Spleen (tissue), 11 donors: ENCODE results near the gene LTC4S. TPM values are rescaled to one million over a fixed set of nuclear protein-coding genes. Genes with fewer than 3 reads are reported as not detected.

Experiments
- DNase-seq: peaks from one replicate; pipeline ENCODE4 v3.0.0-alpha.2; 2020
- H3K27ac ChIP-seq, 8 donors: fragments of 200-600 bp; sonication (generic) in 7 of 8; 1 replicate in 4 of 8; 2 replicates in 4 of 8; pipeline versions ENCODE4 v1.5.0 to v1.8.0; 2016 to 2021; ENCODE audit warnings: inconsistent platforms in 4 of 8, mild to moderate bottlenecking in 4 of 8, moderate library complexity in 1 of 8
- H3K27me3 ChIP-seq, 7 donors: fragments of 200-600 bp; sonication (generic) in 6 of 7; replicated peaks in 1 of 7; 1 replicate in 4 of 7; 2 replicates in 3 of 7; pipeline versions ENCODE4 v1.5.0 to v1.8.0; 2016 to 2021; ENCODE audit warnings: inconsistent platforms in 3 of 7, mild to moderate bottlenecking in 1 of 7
- H3K36me3 ChIP-seq, 6 donors: fragments of 200-600 bp; sonication (generic) in 5 of 6; 1 replicate in 4 of 6; 2 replicates in 2 of 6; pipeline versions ENCODE4 v1.5.0 to v1.8.0; 2016 to 2021; ENCODE audit warnings: inconsistent platforms in 2 of 6
- H3K4me1 ChIP-seq, 6 donors: fragments of 200-600 bp; sonication (generic) in 5 of 6; 1 replicate in 3 of 6; 2 replicates in 3 of 6; pipeline versions ENCODE4 v1.5.0 to v1.8.0; 2016 to 2021; ENCODE audit warnings: inconsistent platforms in 3 of 6
- H3K4me3 ChIP-seq, 8 donors: fragments of 200-600 bp; sonication (generic) in 7 of 8; 1 replicate in 4 of 8; 2 replicates in 4 of 8; pipeline versions ENCODE4 v1.5.0 to v1.8.0; 2016 to 2021; ENCODE audit warnings: inconsistent platforms in 4 of 8, mild to moderate bottlenecking in 4 of 8, moderate library complexity in 2 of 8
- H3K9me3 ChIP-seq, 8 donors: fragments of 200-600 bp; sonication (generic) in 7 of 8; 1 replicate in 4 of 8; 2 replicates in 4 of 8; pipeline versions ENCODE4 v1.5.0 to v1.8.0; 2016 to 2021; ENCODE audit warnings: inconsistent platforms in 4 of 8
- POLR2A ChIP-seq, 3 donors: fragments of 450-650 bp; IDR thresholded peaks; one replicate each; pipeline ENCODE4 v1.5.1; 2017; ENCODE audit warnings: antibody characterized with exemption in 3 of 3, mild to moderate bottlenecking in 1 of 3
- POLR2AphosphoS5 ChIP-seq, 3 donors: sonication (generic); formaldehyde crosslinking; IDR thresholded peaks; one replicate each; pipeline ENCODE4 v1.5.1; 2017; ENCODE audit warnings: antibody characterized with exemption in 3 of 3
- WGBS, 5 donors: extraction: QIAGEN DNeasy Blood & Tissue Kit in 3 of 5; methylation state at CpG; one replicate each; pipeline versions ENCODE4 v1.1.5 to v1.1.7; 2013 to 2018; 5-methylcytosine and 5-hydroxymethylcytosine counted together
- intact Hi-C: fragments of 100-400 bp; cut with DNase I; formaldehyde crosslinking; loops from one replicate; pipeline ENCODE4 v1.15.0; 2023; ENCODE audit warnings: low total_unique reads
- polyA plus RNA-seq, 3 donors: library from polyadenylated mRNA; stranded (reverse); fragments of 200-250 nt; gene quantifications; one replicate each; pipeline ENCODE4 v1.2.1, GENCODE V29; 2013
- total RNA-seq, 7 donors: library from RNA; depleted of rRNA in 3 of 7; stranded (reverse); fragments of >200 nt in 3 of 7; fragmentation: NEBNext Ultra II Directional in 4 of 7; extraction: Animal tissue kit (Norgen Biotek cat#: 25700) in 4 of 7; gene quantifications; one replicate each; pipeline versions ENCODE4 v1.1.0 to v1.2.1, GENCODE V29; 2016 to 2021
- TF ChIP-seq, protein P1 (sequence below), 11 experiments: fragments of 200-600 bp in 7 of 11; fragments of 450-650 bp in 4 of 11; sonication (generic) in 4 of 11; IDR thresholded peaks in 8 of 11; conservative IDR thresholded peaks in 3 of 11; 1 replicate in 7 of 11; 2 replicates in 4 of 11; pipeline versions ENCODE4 v1.4.0 to v1.8.0; 2016 to 2021; ENCODE audit warnings: antibody characterized with exemption in 11 of 11, inconsistent platforms in 4 of 11, mild to moderate bottlenecking in 1 of 11
- donor health status: healthy with polysubstance abuse.
- donor health status: DM: no; HTN: no; CAD: no; lungs with moderate emphysema.
- donor health status: DM: no; HTN: no; CAD: no.
- donor health status: Bipolar disorder and iron deficiency.
- donor health status: healthy.
- donor health status: DM: no; HTN: no; CAD: no.
- donor health status: DM: yes; HTN: yes; CAD: no.

The LTC4S gene
- total and polyA plus RNA-seq, 10 donors = 3.1 to 24.2 (median 9.0) TPM

DNA sequence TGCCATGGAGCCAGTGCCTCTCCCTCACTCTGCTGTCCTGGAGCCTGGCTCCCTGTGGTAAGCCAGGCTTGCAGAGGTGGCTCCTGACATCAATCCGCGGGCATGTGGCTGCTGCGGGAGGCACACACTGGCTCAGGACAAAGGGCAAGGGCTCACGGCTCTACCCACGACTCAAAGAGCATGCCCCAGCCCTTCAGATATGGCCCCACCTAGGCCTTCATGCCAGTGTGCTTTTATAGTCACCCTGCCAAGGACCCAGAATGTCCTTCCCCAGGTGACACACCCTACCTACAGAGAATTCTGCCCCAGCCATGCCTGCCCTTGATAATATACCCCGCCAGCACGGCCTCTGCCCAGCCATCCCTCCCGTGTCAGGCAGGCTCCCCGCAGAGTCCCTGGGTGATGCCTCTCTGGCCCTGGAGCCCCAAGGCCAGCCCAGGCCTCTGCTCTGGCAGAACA lies 11.3 kb downstream of the LTC4S start:
- 43 to 73% (median 59%) methylated on average over 4 to 9 of the region's 9 CpGs for WGBS, 5 donors
- Histone ChIP-seq H3K27me3 (no peaks in the 10 kb centered on the region), H3K4me3 (peak overlapping the region; percentile 49 to 93 (median 72)), H3K36me3 (peaks cover 0 to 15% (median 13%) of the 10 kb centered on the region in 6 donors), H3K9me3 (no peaks in the 10 kb centered on the region), H3K27ac (peak overlapping the region; percentile 72 to 96 (median 94)), H3K4me1 (peaks cover 28 to 68% (median 56%) of the 10 kb centered on the region in 6 donors)
- TF ChIP-seq POLR2AphosphoS5 (IDR thresholded peaks at IDR 0.05) (peak in 2 of 3 donors; percentile 0 to 6), POLR2A (IDR thresholded peaks at IDR 0.05) (no peak)
- TF ChIP-seq, protein P1, sequence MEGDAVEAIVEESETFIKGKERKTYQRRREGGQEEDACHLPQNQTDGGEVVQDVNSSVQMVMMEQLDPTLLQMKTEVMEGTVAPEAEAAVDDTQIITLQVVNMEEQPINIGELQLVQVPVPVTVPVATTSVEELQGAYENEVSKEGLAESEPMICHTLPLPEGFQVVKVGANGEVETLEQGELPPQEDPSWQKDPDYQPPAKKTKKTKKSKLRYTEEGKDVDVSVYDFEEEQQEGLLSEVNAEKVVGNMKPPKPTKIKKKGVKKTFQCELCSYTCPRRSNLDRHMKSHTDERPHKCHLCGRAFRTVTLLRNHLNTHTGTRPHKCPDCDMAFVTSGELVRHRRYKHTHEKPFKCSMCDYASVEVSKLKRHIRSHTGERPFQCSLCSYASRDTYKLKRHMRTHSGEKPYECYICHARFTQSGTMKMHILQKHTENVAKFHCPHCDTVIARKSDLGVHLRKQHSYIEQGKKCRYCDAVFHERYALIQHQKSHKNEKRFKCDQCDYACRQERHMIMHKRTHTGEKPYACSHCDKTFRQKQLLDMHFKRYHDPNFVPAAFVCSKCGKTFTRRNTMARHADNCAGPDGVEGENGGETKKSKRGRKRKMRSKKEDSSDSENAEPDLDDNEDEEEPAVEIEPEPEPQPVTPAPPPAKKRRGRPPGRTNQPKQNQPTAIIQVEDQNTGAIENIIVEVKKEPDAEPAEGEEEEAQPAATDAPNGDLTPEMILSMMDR (IDR thresholded peaks at IDR 0.05 in 8 of 11, conservative IDR thresholded peaks at IDR 0.05 in 3 of 11) = no peak
- intact Hi-C loops = loop anchor here (5.0 to 10.0 kb wide), 2 partner anchors 50 to 102 kb away; partner anchors contain the start of genes MRNIP and TBC1D9B
- DNase-seq = peak; percentile 77

DNA sequence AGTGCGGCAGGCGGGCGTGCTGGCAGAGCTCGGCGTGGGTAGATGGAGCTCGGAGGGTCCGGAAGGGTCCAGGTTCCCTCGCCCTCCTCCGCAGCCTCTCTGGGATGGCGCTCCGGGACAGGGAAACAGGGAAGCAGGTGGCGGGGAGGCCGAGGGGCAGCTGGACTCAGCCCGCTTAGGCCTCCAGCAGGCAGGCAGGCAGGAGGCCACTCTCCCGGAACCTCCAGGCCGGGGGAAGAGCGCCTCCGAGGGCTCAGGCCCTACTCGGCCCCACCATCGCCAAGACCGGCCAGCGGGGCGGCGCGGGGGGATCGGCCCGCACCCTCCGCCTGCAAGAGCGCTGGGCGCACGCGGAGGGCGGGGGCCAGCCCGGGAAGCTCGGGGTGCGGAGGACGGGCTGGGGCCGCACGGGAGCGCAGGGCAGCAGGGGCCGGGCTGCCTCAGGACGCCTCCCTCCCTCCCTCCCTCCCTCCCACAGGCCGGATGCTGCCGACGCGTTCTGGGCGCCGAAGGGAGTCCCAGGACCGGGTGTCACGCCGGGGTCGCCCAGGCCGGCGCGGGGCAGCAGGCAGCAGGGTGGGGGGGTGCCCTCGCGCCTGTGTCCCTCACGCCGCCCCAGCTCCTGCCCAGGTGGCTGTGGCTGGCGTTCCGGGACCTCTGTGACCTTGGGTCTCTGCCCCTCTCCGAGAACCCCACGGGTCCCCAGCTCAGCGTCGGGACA lies 11.9 kb downstream of the LTC4S start:
- Histone ChIP-seq H3K36me3 (peaks cover 0 to 11% (median 8%) of the 10 kb centered on the region in 6 donors), H3K27ac (peak overlapping the region; percentile 72 to 96 (median 94)), H3K9me3 (no peaks in the 10 kb centered on the region), H3K27me3 (no peaks in the 10 kb centered on the region), H3K4me3 (peak overlapping the region; percentile 49 to 93 (median 72)), H3K4me1 (peaks cover 28 to 68% (median 56%) of the 10 kb centered on the region in 6 donors)
- DNase-seq = peak; percentile 91
- WGBS, 5 donors = 9 to 19% (median 11%) methylated on average over 16 to 65 of the region's 65 CpGs
- intact Hi-C loops = loop anchor here (5.0 to 10.0 kb wide), 2 partner anchors 49 to 102 kb away; partner anchors contain the start of genes MRNIP and TBC1D9B
- peak; percentile 24 to 79 (median 60) for TF ChIP-seq POLR2AphosphoS5 (IDR thresholded peaks at IDR 0.05)
- TF ChIP-seq POLR2A (IDR thresholded peaks at IDR 0.05) = no peak

DNA sequence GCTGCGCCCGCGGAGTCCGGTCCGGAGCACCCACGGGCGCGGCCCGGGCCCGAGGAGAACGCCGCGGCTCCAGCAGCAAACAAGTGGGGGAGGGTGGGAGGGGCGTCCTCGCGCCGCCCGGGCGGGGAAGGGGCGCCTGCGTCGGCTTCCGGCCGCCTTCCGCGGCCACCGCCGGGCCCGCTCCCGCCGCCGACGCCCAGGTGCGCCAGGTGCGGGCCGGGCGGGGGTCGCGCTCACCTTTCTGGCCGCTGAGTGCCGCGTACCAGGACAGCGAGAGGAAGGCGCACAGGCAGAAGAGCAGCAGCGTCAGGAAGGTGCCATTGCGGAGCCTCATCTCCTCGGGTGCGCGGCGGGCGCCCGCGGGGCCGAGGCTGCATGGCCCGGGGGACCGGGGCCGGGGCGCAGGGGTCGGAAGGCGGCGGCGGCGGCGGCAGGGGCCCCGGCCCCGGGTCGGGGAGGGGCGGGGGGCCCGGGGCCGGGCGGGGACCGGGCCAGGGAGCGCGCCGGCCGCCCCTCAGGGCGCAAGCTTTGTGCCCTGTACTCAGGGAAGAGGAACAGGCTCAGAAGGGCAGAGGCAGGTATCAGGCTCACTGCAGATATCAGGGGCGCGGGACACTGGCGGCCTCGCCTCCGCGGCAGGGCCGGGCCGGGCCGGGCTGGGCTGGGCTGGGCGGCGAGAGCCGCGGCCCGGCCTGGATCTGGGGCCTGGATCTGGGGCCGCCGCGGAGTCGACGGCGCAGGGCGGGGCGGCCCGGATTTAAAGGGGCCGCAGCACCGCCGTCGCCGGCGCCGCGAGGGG lies 12.7 kb downstream of the LTC4S start, which contains the start of gene MGAT4B:
Gene MGAT4B (minus strand): TSS at position 617 of the 799 bp plus-strand sequence. CDS start 283 bp downstream, at position 334.
- 0 to 1% (median 1%) methylated on average over 4 to 108 of the region's 108 CpGs for WGBS, 5 donors
- TF ChIP-seq POLR2A (IDR thresholded peaks at IDR 0.05) = no peak
- TF ChIP-seq, protein P1 (IDR thresholded peaks at IDR 0.05 in 8 of 11, conservative IDR thresholded peaks at IDR 0.05 in 3 of 11) = no peak
- peak; percentile 70 to 73 (median 72) for TF ChIP-seq POLR2AphosphoS5 (IDR thresholded peaks at IDR 0.05)
- peak; percentile 94 for DNase-seq
- no peaks in the 10 kb centered on the region for H3K9me3 ChIP-seq
- no peaks in the 10 kb centered on the region for H3K27me3 ChIP-seq
- H3K4me3 ChIP-seq = peak within 1 kb of the TSS; percentile 49 to 93 (median 72)
- intact Hi-C loops = loop anchor here (5.0 to 10.0 kb wide), 2 partner anchors 48 to 101 kb away; partner anchors contain the start of genes MRNIP and TBC1D9B
- H3K36me3 ChIP-seq = peaks cover 0 to 3% (median under 1%) of the 10 kb centered on the region in 6 donors
- peaks cover 28 to 63% (median 55%) of the 10 kb centered on the region in 6 donors for H3K4me1 ChIP-seq
- H3K27ac ChIP-seq = peak within 1 kb of the TSS; percentile 72 to 96 (median 94)

DNA sequence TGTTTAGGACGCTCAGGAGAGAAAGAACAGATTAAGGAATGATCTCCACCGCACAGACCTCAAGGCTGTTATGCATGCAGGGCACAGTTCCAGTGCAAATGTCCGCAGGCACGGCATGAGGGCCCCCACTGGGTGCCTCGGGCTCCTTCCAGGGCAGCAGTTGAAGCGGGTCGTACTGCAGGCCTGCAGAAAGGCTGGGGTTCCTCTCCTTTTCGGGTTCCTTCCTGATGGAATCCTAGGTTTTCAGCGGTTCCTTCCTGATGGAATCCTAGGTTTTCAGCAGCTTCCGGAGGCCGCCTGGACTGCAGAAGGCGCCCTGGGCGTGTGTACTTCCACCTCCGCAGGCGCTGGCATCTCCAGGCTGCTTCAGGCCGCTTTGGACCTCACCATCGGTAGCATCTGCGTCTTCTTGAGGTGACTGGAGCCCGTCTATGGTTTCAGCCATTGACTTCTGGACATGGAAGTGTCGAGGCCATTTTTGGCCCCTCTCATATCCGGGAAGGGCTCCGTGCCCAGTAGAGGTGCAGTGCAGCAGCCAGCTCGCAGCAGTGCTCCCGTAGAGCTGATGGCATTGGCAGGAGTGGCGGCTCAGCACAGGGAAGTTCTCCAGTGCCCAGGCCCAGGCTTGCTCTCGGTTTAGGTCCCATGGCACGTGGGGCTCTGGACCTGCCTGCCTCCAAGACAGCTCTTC lies 18.5 kb downstream of the LTC4S start:
- peak; percentile 58 for DNase-seq
- 94 to 96% (median 94%) methylated on average over 26 to 27 of the region's 27 CpGs for WGBS, 5 donors
- no peak overlapping the region for H3K4me3 ChIP-seq
- TF ChIP-seq POLR2A (IDR thresholded peaks at IDR 0.05) (no peak), POLR2AphosphoS5 (IDR thresholded peaks at IDR 0.05) (no peak)
- TF ChIP-seq, protein P1 (IDR thresholded peaks at IDR 0.05 in 8 of 11, conservative IDR thresholded peaks at IDR 0.05 in 3 of 11) = no peak
- peaks cover 0 to 33% (median 0%) of the 10 kb centered on the region in 6 donors for H3K36me3 ChIP-seq
- H3K9me3 ChIP-seq = no peaks in the 10 kb centered on the region
- no peak overlapping the region for H3K27ac ChIP-seq
- peaks cover 3 to 27% (median 22%) of the 10 kb centered on the region in 6 donors for H3K4me1 ChIP-seq
- peaks cover 0 to 9% (median 0%) of the 10 kb centered on the region in 7 donors for H3K27me3 ChIP-seq
- intact Hi-C loops = no loop called here
